Urothelium cell line (cell line): Measurements from ENCODE around the gene NCK2.

Experiments
- DNase-seq: peaks from one replicate; pipeline ENCODE4 v3.0.0; 2011; ENCODE audit warnings: low spot score, mixed read lengths
- FAIRE-seq: peaks from 2 replicates; lab custom pipeline; 2011; peaks lifted over from hg19 to GRCh38; lab: Jason Lieb, UNC

Gene NCK2

DNA sequence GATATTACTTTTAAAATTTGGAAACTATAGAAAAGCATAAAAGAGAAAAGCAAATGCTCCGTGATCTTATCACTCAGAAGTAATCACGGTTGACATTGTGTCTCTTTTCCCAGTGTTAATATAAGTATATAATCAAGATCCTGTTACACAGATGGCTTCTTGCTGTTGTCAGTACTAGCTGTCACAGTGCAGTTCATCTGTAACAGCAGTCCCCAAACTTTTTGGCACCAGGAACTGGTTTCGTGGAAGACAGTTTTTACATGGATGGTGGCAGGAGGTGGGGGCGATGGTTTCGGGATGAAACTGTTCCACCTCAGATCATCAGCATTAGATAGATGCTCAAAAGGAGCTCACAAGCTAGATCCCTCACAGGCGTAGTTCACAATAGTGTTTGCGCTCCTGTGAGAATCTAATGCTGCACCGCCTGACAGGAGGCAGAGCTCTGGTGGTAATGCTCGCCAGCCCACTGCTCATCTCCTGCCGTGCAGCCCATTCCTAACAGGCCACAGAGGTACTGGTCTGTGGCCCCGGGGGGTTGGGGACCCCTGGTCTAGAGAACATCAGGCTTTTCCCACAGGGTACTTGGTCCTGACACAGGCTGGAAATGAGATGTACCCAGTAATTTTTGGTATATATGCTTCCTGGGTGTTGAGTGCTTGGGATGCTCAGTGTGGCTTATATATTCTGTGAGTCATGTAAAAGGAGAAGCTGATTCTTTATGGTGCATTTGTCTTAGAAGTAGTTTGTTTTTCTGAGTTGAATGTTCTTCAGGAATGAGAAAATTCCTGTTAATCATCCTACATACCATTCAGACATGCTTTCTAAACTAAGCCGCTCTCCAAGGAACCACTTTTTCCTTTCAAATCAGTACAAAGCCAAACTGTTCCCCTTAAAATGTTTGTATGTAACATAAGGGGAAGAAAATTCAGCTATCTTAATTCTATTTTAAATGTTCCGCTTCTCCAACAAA lies 121.8 kb downstream of the NCK2 start:
- peak; percentile 23 for FAIRE-seq

DNA sequence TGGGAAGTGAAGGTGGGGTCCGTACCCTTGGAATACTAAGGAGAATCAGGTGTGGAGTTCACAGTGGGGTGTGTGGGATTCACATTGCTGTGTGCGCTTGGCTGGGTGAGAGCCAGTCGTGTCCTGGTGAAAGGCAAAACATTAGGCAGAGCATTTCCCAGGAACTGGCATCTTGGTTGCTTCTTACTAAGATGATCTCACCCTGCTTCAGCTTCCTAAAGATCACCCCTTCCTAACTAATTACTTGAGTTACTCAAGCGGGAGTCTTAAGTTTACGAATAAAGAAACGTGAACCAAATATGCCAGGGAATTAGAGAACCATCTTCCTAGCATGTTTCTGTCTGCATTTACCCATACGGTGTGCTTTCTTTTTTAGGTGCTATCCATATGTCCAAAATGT lies 122.9 kb downstream of the NCK2 start:
- no peak for FAIRE-seq

More for the DNA sequence above, 121.8 kb downstream of the NCK2 start:
- DNase-seq: no peak

DNA sequence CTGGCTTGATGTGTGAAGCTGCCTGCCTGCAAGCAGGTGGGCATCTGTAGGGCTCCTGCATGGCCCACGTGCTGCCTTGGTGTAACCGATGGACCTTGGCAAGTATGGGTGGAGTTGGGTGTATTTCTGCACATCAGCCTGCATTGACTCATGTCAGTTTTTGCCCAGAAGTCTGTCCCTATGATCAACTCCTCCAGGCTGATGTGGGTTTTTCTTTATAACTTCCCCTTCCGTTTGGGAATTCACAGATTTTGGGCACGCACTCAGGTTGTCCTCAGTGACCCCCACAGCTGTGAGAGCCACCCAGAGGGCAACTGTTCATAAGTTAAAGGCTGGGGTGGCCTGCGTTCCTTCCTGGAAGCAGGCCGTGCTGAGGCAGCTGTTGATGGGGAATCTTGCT lies 123.3 kb downstream of the NCK2 start:
- FAIRE-seq (no peak), DNase-seq (no peak)

More for the DNA sequence above, 122.9 kb downstream of the NCK2 start:
- no peak for DNase-seq

- no peak for FAIRE-seq
Observed at GRCh38 chr2:105869341-105869740, 124.6 kb downstream of the NCK2 start.

GRCh38 chr2:105870062-105870461 lies 125.3 kb downstream of the NCK2 start:
- FAIRE-seq (no peak), DNase-seq (no peak)

More at GRCh38 chr2:105869341-105869740, 124.6 kb downstream of the NCK2 start:
- DNase-seq: no peak

DNA sequence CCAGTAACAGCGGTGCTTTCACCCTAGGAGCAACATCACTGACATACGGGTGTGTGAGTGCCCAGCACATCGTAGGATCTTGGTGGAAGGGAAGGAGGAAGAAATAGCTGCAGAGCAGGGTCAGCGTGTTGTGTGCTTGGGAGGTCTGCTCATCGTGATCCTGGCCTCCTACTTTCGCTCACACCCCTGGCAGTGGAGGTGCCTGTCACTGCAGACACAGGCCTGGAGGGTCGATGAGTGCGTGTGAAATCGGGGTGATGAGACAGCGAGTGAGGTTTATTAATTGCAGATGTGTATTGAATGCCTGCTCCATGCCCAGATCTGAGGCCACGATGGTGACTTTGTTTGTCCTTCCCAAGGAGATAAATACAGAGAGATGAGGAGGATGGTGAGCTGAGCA lies 126.1 kb downstream of the NCK2 start:
- FAIRE-seq (no peak), DNase-seq (no peak)

- DNase-seq (no peak), FAIRE-seq (no peak)
Observed at GRCh38 chr2:105872142-105872728, 127.5 kb downstream of the NCK2 start.

DNA sequence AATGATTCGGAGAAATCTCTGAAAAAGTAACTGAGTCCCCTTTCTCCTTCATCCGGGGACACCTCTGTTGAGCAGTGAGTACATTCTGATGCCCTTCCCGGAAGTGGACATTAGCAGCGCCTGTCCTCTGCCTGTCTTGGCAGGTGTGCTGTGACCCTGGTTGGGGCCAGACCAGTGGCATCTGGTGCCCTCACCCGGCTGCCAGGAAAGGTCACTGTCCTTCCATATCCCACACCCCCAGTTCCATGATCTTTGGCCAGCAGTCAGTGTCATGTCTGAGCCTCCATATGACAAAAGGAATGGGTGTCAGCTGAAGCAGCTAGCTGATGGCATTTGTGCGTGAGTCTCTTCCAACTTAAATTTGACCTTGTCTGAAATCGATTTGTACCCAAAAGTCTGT lies 128.1 kb downstream of the NCK2 start:
- FAIRE-seq: no peak

GRCh38 chr2:105873281-105873680 lies 128.6 kb downstream of the NCK2 start:
- FAIRE-seq (no peak), DNase-seq (peak; percentile 23)

More for the DNA sequence above, 128.1 kb downstream of the NCK2 start:
- no peak for DNase-seq

DNA sequence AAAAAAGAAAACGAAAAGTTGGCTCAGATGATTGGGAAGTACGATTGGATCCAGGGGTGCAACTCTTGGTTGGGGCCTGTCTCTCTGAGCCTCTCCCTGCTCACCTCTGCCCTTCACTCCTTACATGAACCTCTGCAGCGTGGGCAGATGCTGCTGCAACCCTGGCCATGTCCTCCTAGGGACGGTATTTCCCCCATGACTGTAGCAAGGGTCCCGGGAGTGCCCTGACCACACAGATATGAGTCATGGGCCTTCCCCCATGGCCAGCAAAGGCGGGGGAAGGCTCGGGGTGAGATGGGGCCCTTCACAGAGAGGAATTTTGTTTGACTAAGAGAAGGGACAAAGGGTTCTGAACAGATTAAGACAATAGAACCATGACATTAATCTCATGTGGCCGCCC lies 129.0 kb downstream of the NCK2 start:
- FAIRE-seq (peak; percentile 74), DNase-seq (peak; percentile 95)

GRCh38 chr2:105874466-105874865 lies 129.8 kb downstream of the NCK2 start:
- no peak for DNase-seq
- no peak for FAIRE-seq

DNA sequence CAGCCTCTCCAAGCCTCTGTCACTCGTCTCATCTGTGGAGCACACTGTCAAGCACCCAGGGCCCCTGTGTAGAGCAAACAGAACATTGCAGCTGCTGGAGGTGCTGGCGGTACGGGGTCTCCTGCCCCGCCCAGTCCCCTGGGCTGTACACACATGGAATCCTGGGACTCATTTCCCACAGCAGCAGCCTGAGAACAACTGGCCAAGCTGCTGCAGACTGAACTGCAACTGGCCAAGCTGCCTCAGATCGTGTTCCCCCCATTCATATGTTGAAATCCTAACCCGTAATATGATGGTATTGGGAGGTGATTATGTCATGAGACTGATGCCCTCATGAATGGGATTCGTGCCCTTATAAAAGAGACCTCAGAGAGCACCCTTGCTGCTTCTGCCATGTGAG lies 130.5 kb downstream of the NCK2 start:
- FAIRE-seq (peak; percentile 59), DNase-seq (no peak)

DNA sequence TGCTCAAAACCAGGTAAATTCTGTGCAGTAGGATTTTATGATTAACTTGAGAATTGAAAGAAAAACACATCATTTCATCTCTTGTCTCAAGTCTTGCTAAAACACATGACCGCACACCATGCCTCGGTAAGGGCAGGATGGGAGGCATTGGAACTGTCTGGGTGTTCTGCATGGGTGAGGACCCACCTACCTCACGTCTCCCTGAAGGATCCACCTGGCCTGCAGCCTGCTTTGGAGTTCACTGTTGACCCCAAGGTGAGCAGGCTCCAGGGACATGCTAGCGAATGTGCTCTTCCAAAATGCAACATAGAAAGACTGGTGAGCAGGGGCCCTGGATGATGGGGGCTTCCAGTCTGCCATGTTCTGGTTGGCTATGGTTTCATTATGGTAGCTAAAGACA lies 131.5 kb downstream of the NCK2 start:
- peak; percentile 72 for FAIRE-seq
- DNase-seq: no peak

DNA sequence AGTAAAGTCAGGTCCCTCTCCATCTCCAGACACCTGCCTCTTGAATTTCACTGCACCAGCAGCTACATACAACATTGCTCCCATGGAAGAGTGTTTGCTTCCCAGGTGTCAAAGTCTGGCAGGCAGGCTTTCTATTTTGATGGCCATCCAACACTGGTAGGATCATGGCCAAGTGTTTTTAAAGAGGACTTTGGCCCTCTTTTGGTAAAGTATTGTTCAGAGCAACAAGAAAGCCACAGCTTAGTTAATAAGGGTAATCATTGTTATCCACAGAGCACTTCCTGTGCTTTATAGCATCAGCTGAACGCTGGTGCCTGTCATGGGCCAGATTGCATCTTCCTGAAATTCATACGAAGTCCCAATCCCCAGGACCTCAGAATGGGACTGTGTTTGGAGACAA lies 133.2 kb downstream of the NCK2 start:
- no peak for DNase-seq

GRCh38 chr2:105879106-105879802 lies 134.5 kb downstream of the NCK2 start:
- no peak for FAIRE-seq
- DNase-seq: no peak

More for the DNA sequence above, 133.2 kb downstream of the NCK2 start:
- FAIRE-seq: no peak

DNA sequence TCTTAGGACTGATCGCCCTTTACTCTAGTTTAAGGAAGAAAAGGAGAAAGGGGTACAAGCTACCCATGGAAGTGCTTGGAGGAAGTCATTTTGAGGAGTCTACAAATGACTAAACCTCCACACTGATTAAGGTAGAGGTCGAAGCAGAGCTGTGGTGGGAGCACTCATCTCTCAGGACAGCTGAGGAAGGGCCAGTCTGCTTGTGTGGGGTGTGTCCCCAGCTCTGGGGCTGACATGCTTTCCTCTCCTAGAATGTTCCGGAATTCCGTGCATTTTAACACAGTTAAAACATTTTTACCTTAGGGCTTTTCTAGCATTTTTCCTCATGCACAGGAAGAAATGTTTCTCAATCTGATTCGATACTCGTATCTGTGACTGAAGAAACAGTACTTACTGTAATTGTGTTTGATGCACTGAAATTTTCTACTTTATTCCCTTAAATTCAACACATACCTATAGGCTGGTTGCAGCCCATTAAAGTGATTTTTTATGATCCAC lies 135.1 kb downstream of the NCK2 start:
- no peak for FAIRE-seq
- no peak for DNase-seq

GRCh38 chr2:105880637-105881036 lies 135.9 kb downstream of the NCK2 start:
- DNase-seq (no peak), FAIRE-seq (no peak)

GRCh38 chr2:105881286-105882136 lies 136.8 kb downstream of the NCK2 start:
- FAIRE-seq (no peak), DNase-seq (no peak)

GRCh38 chr2:105882341-105882740 lies 137.6 kb downstream of the NCK2 start:
- no peak for FAIRE-seq

DNA sequence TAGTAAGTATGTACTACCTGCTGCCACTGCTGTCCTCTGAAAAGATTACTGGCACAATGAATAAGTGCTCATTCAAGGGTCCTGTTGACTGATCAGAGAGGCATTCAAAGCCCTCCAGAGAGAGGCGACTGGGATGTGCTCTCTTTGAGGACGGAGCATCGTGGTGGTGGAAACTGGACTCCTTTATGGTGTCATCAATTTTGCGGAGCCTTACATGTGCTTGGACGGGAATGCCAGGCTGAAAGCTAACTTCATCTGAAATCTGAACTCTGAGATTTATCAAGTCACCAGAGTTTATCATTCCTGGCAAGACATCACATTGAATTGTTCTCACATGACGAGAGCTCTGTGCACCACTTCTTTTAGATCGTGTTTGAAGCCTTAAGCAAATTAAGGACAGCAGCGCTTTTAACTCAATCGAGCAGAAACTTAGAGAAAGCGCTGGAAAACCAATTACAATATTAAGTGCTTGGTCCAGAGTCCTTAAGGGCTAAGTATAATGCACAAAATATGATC lies 138.3 kb downstream of the NCK2 start:
- DNase-seq (no peak), FAIRE-seq (no peak)

More at GRCh38 chr2:105882341-105882740, 137.6 kb downstream of the NCK2 start:
- no peak for DNase-seq
